ENCODE measurements around the gene CZIB.
"Not testable (repeated sequence)": the region's sequence is repeated elsewhere in the genome, so short reads cannot be mapped to it uniquely, and the experiment has no call there.

CZIB gene

GRCh38 chr1:53188099-53188498 lies 32.3 kb downstream of the CZIB start:
- DNase-seq, result no peak

GRCh38 chr1:53187401-53187800 lies 33.0 kb downstream of the CZIB start:
- DNase-seq, result no peak

- DNase-seq, result no peak
These were observed 33.9 kb downstream of the CZIB start for GRCh38 chr1:53186533-53186932.

GRCh38 chr1:53185955-53186297 lies 34.5 kb downstream of the CZIB start:
- DNase-seq, result not testable (repeated sequence)

GRCh38 chr1:53183095-53183990 lies 37.1 kb downstream of the CZIB start:
- no peak for DNase-seq

- DNase-seq, result no peak
These were observed 37.7 kb downstream of the CZIB start for GRCh38 chr1:53182716-53183094.

GRCh38 chr1:53182111-53182593 lies 38.3 kb downstream of the CZIB start:
- DNase-seq, result peak; percentile 80

- no peak for DNase-seq
These were observed 39.5 kb downstream of the CZIB start for GRCh38 chr1:53180951-53181350.

- DNase-seq, result no peak
These were observed 40.2 kb downstream of the CZIB start for GRCh38 chr1:53180226-53180625.

- peak; percentile 74 for DNase-seq
These were observed 43.8 kb downstream of the CZIB start for GRCh38 chr1:53176452-53177208.

GRCh38 chr1:53174971-53175913 lies 45.2 kb downstream of the CZIB start:
- no peak for DNase-seq

- DNase-seq, result no peak
These were observed 47.9 kb downstream of the CZIB start for GRCh38 chr1:53172426-53173128.

- no peak for DNase-seq
These were observed 53.5 kb downstream of the CZIB start for GRCh38 chr1:53166912-53167311.

- DNase-seq, result no peak
These were observed 54.1 kb downstream of the CZIB start for GRCh38 chr1:53166366-53166765.

GRCh38 chr1:53165408-53165961 lies 54.9 kb downstream of the CZIB start:
- DNase-seq, result no peak
